ENCODE measurements around the gene OPCML. TPM values are rescaled to one million over a fixed set of nuclear protein-coding genes. Genes with fewer than 3 reads are reported as not detected.

OPCML gene
- total RNA-seq, 1 donor from 2014 or later, result under 0.01 TPM

- H3K36me3 ChIP-seq (ENCODE audit: control insufficient read depth in 3 of 3, insufficient read depth in 3 of 3, low read length in 3 of 3), result no peaks in the 10 kb centered on the region
- peaks cover 7 to 48% (median 17%) of the 10 kb centered on the region in 3 donors for H3K27me3 ChIP-seq (ENCODE audit: control insufficient read depth in 3 of 3, insufficient read depth in 3 of 3, low read length in 3 of 3)
- no peak overlapping the region for H3K9ac ChIP-seq (ENCODE audit: low read depth in 1 of 3, low read length in 3 of 3)
- no peaks in the 10 kb centered on the region for H3K9me3 ChIP-seq (ENCODE audit: control insufficient read depth in 3 of 3, low read length in 3 of 3)
- H3K4me3 ChIP-seq (ENCODE audit: low read length in 3 of 3), result no peak overlapping the region
- H3K4me1 ChIP-seq (ENCODE audit: control insufficient read depth in 3 of 3, insufficient read depth in 3 of 3, low read length in 3 of 3), result no peaks in the 10 kb centered on the region
- no peak overlapping the region for H3K27ac ChIP-seq (ENCODE audit: low read depth, low read length)
Measured at GRCh38 chr11:133153031-133153430, 379.3 kb downstream of the OPCML start.

DNA sequence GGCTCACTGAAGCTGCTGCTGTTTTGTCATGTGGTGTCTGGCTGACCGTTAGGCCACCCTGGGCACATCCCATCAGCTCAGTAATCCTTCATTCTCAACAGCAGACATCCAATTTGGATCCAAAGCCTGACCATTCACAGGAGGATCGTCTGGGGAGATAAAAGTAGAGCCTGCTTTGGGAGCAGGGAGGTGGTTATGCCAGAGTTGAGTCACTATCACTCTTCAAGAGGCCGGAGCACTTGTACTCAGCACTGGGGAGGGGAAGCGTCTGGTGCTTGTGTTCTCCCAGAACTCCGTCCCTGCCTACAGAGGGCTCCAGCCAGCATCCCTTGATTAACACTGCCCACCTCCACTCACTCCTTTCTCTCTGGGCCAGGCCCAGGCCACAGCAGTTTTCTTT lies 382.6 kb downstream of the OPCML start:
- Histone ChIP-seq H3K36me3 (ENCODE audit: control insufficient read depth in 3 of 3, insufficient read depth in 3 of 3, low read length in 3 of 3) (no peaks in the 10 kb centered on the region), H3K9ac (ENCODE audit: low read depth in 1 of 3, low read length in 3 of 3) (no peak overlapping the region), H3K27me3 (ENCODE audit: control insufficient read depth in 3 of 3, insufficient read depth in 3 of 3, low read length in 3 of 3) (peaks cover 0 to 20% (median 8%) of the 10 kb centered on the region in 3 donors), H3K9me3 (ENCODE audit: control insufficient read depth in 3 of 3, low read length in 3 of 3) (no peaks in the 10 kb centered on the region), H3K4me1 (ENCODE audit: control insufficient read depth in 3 of 3, insufficient read depth in 3 of 3, low read length in 3 of 3) (no peaks in the 10 kb centered on the region), H3K27ac (ENCODE audit: low read depth, low read length) (no peak overlapping the region), H3K4me3 (ENCODE audit: low read length in 3 of 3) (no peak overlapping the region)

DNA sequence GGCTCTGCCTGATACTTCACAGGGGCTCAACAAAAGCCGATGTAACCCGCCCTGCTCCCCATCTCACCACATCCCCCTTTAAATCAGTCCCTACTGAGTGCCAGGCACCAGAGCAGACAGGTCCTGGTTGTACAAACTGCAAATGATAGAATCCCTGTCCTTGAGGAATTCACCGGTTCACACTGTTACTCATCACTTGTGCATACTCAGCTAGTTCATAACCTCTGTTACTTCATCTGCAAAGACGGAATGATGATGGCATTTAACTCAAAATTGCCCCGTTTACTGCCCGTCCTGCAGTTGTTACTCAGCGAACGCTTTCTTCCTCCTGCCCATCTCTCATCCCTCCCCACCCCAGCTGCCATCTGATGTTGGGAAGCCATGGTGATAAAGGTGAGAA lies 384.7 kb downstream of the OPCML start:
- no peaks in the 10 kb centered on the region for H3K36me3 ChIP-seq (ENCODE audit: control insufficient read depth in 3 of 3, insufficient read depth in 3 of 3, low read length in 3 of 3)
- H3K27me3 ChIP-seq (ENCODE audit: control insufficient read depth in 3 of 3, insufficient read depth in 3 of 3, low read length in 3 of 3), result peaks cover 0 to 9% (median 5%) of the 10 kb centered on the region in 3 donors
- no peak overlapping the region for H3K27ac ChIP-seq (ENCODE audit: low read depth, low read length)
- H3K4me3 ChIP-seq (ENCODE audit: low read length in 3 of 3), result no peak overlapping the region
- no peaks in the 10 kb centered on the region for H3K9me3 ChIP-seq (ENCODE audit: control insufficient read depth in 3 of 3, low read length in 3 of 3)
- H3K4me1 ChIP-seq (ENCODE audit: control insufficient read depth in 3 of 3, insufficient read depth in 3 of 3, low read length in 3 of 3), result no peaks in the 10 kb centered on the region
- no peak overlapping the region for H3K9ac ChIP-seq (ENCODE audit: low read depth in 1 of 3, low read length in 3 of 3)

DNA sequence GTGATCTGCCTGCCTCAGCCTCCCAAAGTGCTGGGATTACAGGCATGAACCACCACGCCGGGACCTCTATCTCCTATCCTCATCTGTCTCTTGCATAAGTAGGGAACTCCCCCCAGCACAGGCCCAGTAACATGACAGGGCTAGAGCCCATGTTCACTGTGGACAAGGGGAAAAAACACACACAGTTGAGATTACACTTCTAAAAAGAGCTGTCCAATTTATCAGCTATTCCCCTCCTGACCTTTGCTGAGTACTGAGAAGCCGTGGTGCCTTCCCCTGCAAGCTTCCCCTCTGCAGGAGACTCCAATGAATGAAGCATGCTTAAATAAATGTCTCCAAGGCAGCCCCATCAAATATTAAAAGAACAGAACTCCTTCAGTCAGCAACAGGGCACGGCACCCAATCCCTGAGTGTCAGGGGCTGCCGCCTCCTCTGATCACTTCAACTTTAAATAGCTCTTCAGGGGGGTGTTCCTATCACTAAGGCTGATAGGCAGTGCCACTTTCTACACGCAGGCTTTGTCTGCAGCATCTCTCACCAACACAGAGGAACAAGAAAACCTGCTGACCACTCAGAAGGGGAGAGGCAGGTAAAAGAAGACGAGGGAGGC lies 385.5 kb downstream of the OPCML start:
- Histone ChIP-seq H3K9ac (ENCODE audit: low read depth in 1 of 3, low read length in 3 of 3) (no peak overlapping the region), H3K9me3 (ENCODE audit: control insufficient read depth in 3 of 3, low read length in 3 of 3) (no peaks in the 10 kb centered on the region), H3K4me1 (ENCODE audit: control insufficient read depth in 3 of 3, insufficient read depth in 3 of 3, low read length in 3 of 3) (no peaks in the 10 kb centered on the region), H3K36me3 (ENCODE audit: control insufficient read depth in 3 of 3, insufficient read depth in 3 of 3, low read length in 3 of 3) (no peaks in the 10 kb centered on the region), H3K4me3 (ENCODE audit: low read length in 3 of 3) (no peak overlapping the region), H3K27ac (ENCODE audit: low read depth, low read length) (no peak overlapping the region), H3K27me3 (ENCODE audit: control insufficient read depth in 3 of 3, insufficient read depth in 3 of 3, low read length in 3 of 3) (peaks cover 0 to 9% (median 0%) of the 10 kb centered on the region in 3 donors)

- no peaks in the 10 kb centered on the region for H3K36me3 ChIP-seq (ENCODE audit: control insufficient read depth in 3 of 3, insufficient read depth in 3 of 3, low read length in 3 of 3)
- H3K27me3 ChIP-seq (ENCODE audit: control insufficient read depth in 3 of 3, insufficient read depth in 3 of 3, low read length in 3 of 3), result peaks cover 0 to 18% (median 3%) of the 10 kb centered on the region in 3 donors
- H3K9ac ChIP-seq (ENCODE audit: low read depth in 1 of 3, low read length in 3 of 3), result no peak overlapping the region
- no peak overlapping the region for H3K4me3 ChIP-seq (ENCODE audit: low read length in 3 of 3)
- H3K27ac ChIP-seq (ENCODE audit: low read depth, low read length), result no peak overlapping the region
- H3K9me3 ChIP-seq (ENCODE audit: control insufficient read depth in 3 of 3, low read length in 3 of 3), result no peaks in the 10 kb centered on the region
- no peaks in the 10 kb centered on the region for H3K4me1 ChIP-seq (ENCODE audit: control insufficient read depth in 3 of 3, insufficient read depth in 3 of 3, low read length in 3 of 3)
Measured at GRCh38 chr11:133137939-133138338, 394.4 kb downstream of the OPCML start.

DNA sequence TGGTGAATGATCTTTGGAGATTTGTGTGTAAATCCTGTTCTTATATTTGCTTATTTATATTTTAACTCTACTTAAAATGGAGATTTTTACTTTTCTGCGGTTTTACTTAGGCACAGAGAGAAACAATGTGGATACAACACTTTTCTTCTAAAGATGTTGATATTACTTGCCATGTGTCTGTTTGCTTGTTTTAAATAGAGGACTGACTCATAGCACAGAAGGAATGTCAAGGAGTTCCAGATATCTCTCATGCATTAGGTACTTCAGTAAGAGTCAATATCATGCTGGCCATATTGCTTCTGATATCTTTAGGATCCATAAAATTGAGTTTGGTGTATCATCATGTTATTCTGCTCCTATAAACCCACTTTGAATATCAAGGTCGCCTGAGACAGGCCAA lies 395.0 kb downstream of the OPCML start:
- Histone ChIP-seq H3K27me3 (ENCODE audit: control insufficient read depth in 3 of 3, insufficient read depth in 3 of 3, low read length in 3 of 3) (peaks cover 0 to 18% (median 3%) of the 10 kb centered on the region in 3 donors), H3K4me3 (ENCODE audit: low read length in 3 of 3) (no peak overlapping the region), H3K4me1 (ENCODE audit: control insufficient read depth in 3 of 3, insufficient read depth in 3 of 3, low read length in 3 of 3) (no peaks in the 10 kb centered on the region), H3K36me3 (ENCODE audit: control insufficient read depth in 3 of 3, insufficient read depth in 3 of 3, low read length in 3 of 3) (no peaks in the 10 kb centered on the region), H3K9me3 (ENCODE audit: control insufficient read depth in 3 of 3, low read length in 3 of 3) (no peaks in the 10 kb centered on the region), H3K9ac (ENCODE audit: low read depth in 1 of 3, low read length in 3 of 3) (no peak overlapping the region), H3K27ac (ENCODE audit: low read depth, low read length) (no peak overlapping the region)

- H3K9me3 ChIP-seq (ENCODE audit: control insufficient read depth in 3 of 3, low read length in 3 of 3), result no peaks in the 10 kb centered on the region
- H3K27ac ChIP-seq (ENCODE audit: low read depth, low read length), result no peak overlapping the region
- no peak overlapping the region for H3K4me3 ChIP-seq (ENCODE audit: low read length in 3 of 3)
- no peaks in the 10 kb centered on the region for H3K4me1 ChIP-seq (ENCODE audit: control insufficient read depth in 3 of 3, insufficient read depth in 3 of 3, low read length in 3 of 3)
- peaks cover 0 to 17% (median 3%) of the 10 kb centered on the region in 3 donors for H3K27me3 ChIP-seq (ENCODE audit: control insufficient read depth in 3 of 3, insufficient read depth in 3 of 3, low read length in 3 of 3)
- H3K36me3 ChIP-seq (ENCODE audit: control insufficient read depth in 3 of 3, insufficient read depth in 3 of 3, low read length in 3 of 3), result no peaks in the 10 kb centered on the region
- H3K9ac ChIP-seq (ENCODE audit: low read depth in 1 of 3, low read length in 3 of 3), result no peak overlapping the region
Measured at GRCh38 chr11:133136376-133136775, 395.9 kb downstream of the OPCML start.

GRCh38 chr11:133134314-133135173 lies 397.8 kb downstream of the OPCML start:
- H3K9me3 ChIP-seq (ENCODE audit: control insufficient read depth in 3 of 3, low read length in 3 of 3), result no peaks in the 10 kb centered on the region
- H3K27ac ChIP-seq (ENCODE audit: low read depth, low read length), result no peak overlapping the region
- peaks cover 0 to 16% (median 3%) of the 10 kb centered on the region in 3 donors for H3K27me3 ChIP-seq (ENCODE audit: control insufficient read depth in 3 of 3, insufficient read depth in 3 of 3, low read length in 3 of 3)
- no peak overlapping the region for H3K9ac ChIP-seq (ENCODE audit: low read depth in 1 of 3, low read length in 3 of 3)
- H3K4me1 ChIP-seq (ENCODE audit: control insufficient read depth in 3 of 3, insufficient read depth in 3 of 3, low read length in 3 of 3), result no peaks in the 10 kb centered on the region
- H3K4me3 ChIP-seq (ENCODE audit: low read length in 3 of 3), result no peak overlapping the region
- H3K36me3 ChIP-seq (ENCODE audit: control insufficient read depth in 3 of 3, insufficient read depth in 3 of 3, low read length in 3 of 3), result no peaks in the 10 kb centered on the region

DNA sequence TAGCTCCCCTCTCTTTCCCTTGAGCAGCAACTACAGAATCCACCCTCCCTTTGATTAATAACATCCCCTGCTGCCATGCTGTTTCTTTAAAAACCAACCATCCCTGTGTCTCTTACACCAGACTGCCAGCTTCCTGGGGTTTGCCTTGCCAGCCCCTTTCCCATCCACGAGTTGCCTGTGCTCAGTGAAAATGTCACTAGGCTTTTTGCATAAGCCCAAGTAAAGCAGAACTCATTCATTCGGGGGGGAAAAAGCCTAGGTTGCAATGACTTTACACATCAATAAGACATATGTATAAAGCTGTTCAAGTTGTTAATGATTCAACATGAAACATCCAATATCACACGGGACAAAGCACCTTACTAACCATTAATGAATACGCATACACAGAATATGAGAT lies 398.7 kb downstream of the OPCML start:
- Histone ChIP-seq H3K27me3 (ENCODE audit: control insufficient read depth in 3 of 3, insufficient read depth in 3 of 3, low read length in 3 of 3) (peaks cover 0 to 22% (median 3%) of the 10 kb centered on the region in 3 donors), H3K36me3 (ENCODE audit: control insufficient read depth in 3 of 3, insufficient read depth in 3 of 3, low read length in 3 of 3) (no peaks in the 10 kb centered on the region), H3K27ac (ENCODE audit: low read depth, low read length) (no peak overlapping the region), H3K9me3 (ENCODE audit: control insufficient read depth in 3 of 3, low read length in 3 of 3) (no peaks in the 10 kb centered on the region), H3K4me3 (ENCODE audit: low read length in 3 of 3) (no peak overlapping the region), H3K4me1 (ENCODE audit: control insufficient read depth in 3 of 3, insufficient read depth in 3 of 3, low read length in 3 of 3) (no peaks in the 10 kb centered on the region), H3K9ac (ENCODE audit: low read depth in 1 of 3, low read length in 3 of 3) (no peak overlapping the region)

DNA sequence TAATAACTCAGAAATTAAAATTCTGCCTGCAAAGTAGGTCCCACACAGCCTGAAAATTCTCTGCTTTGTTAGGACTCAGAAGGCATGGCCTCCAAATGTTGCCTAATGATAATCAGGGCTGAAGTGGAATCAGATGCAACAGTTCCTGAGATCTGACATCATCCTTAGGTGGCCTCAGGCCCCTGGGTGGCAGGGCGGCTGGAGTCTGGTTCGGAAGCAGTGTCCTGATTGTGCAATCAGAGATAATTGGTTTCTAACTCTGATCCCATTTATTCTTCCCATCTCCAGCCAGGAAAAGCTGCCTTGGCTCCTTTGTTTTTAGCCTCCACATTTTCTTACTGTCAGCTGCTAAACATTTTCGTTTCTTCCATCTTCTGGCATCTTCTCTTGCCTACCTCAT lies 399.3 kb downstream of the OPCML start:
- H3K9ac ChIP-seq (ENCODE audit: low read depth in 1 of 3, low read length in 3 of 3), result no peak overlapping the region
- peaks cover 0 to 27% (median 0%) of the 10 kb centered on the region in 3 donors for H3K27me3 ChIP-seq (ENCODE audit: control insufficient read depth in 3 of 3, insufficient read depth in 3 of 3, low read length in 3 of 3)
- H3K27ac ChIP-seq (ENCODE audit: low read depth, low read length), result no peak overlapping the region
- H3K36me3 ChIP-seq (ENCODE audit: control insufficient read depth in 3 of 3, insufficient read depth in 3 of 3, low read length in 3 of 3), result no peaks in the 10 kb centered on the region
- H3K9me3 ChIP-seq (ENCODE audit: control insufficient read depth in 3 of 3, low read length in 3 of 3), result no peaks in the 10 kb centered on the region
- H3K4me3 ChIP-seq (ENCODE audit: low read length in 3 of 3), result no peak overlapping the region
- H3K4me1 ChIP-seq (ENCODE audit: control insufficient read depth in 3 of 3, insufficient read depth in 3 of 3, low read length in 3 of 3), result no peaks in the 10 kb centered on the region

Measured in skeletal muscle tissue (tissue), 4 donors.